T-helper 1 cell treated with Interleukin-12 subunit alpha and Interleukin-12 subunit beta and Interleukin-4 antibody, amounts not matched to agents 30 ng/mL and 1 ng/mL, for 36 hours (primary cell): ENCODE results near the gene KLRC3. TPM values are rescaled to one million over a fixed set of nuclear protein-coding genes. Genes with fewer than 3 reads are reported as not detected.
"Not testable (repeated sequence)": the region's sequence is repeated elsewhere in the genome, so short reads cannot be mapped to it uniquely, and the experiment has no call there.

Experiments
- intact Hi-C: fragments of 100-400 bp; cut with micrococcal nuclease; formaldehyde crosslinking; loops from one replicate; pipeline ENCODE4 v1.15.1; 2024
- total RNA-seq: library from RNA; stranded (reverse); gene quantifications from 2 replicates; pipeline ENCODE4 v1.2.3, GENCODE V29; 2022

The KLRC3 gene
- not detected in 2 replicates for total RNA-seq

- intact Hi-C loops: not testable (repeated sequence)
These were observed at the start of gene KLRC3 for GRCh38 chr12:10420334-10420733. Gene KLRC3 (minus strand): TSS chr12:10420595. CDS start chr12:10420550, 45 bp downstream.

- intact Hi-C loops: no loop called here
These were observed 49.3 kb upstream of the KLRC3 start for GRCh38 chr12:10469701-10470100.

- intact Hi-C loops: no loop called here
These were observed 45.9 kb upstream of the KLRC3 start for GRCh38 chr12:10466311-10466710.

GRCh38 chr12:10457760-10458159 lies 37.4 kb upstream of the KLRC3 start:
- intact Hi-C loops: no loop called here

GRCh38 chr12:10456856-10457255 lies 36.5 kb upstream of the KLRC3 start:
- intact Hi-C loops: no loop called here

- intact Hi-C loops: no loop called here
These were observed 35.4 kb upstream of the KLRC3 start for GRCh38 chr12:10455766-10456165.

- intact Hi-C loops: no loop called here
These were observed 34.1 kb upstream of the KLRC3 start for GRCh38 chr12:10454531-10454930.

GRCh38 chr12:10453156-10453555 lies 32.8 kb upstream of the KLRC3 start, which contains the start of gene KLRC1:
Gene KLRC1 (minus strand): TSS chr12:10453377. CDS start chr12:10451156, 2,221 bp downstream.
- intact Hi-C loops: no loop called here

GRCh38 chr12:10448236-10448635 lies 27.8 kb upstream of the KLRC3 start:
- intact Hi-C loops: no loop called here

GRCh38 chr12:10446052-10446451 lies 25.7 kb upstream of the KLRC3 start:
- intact Hi-C loops: not testable (repeated sequence)

GRCh38 chr12:10441144-10441543 lies 20.7 kb upstream of the KLRC3 start:
- intact Hi-C loops: not testable (repeated sequence)

- intact Hi-C loops: not testable (repeated sequence)
These were observed 19.3 kb upstream of the KLRC3 start for GRCh38 chr12:10439608-10440274.

GRCh38 chr12:10437601-10438000 lies 17.2 kb upstream of the KLRC3 start:
- intact Hi-C loops: not testable (repeated sequence)

- intact Hi-C loops: not testable (repeated sequence)
These were observed 15.4 kb upstream of the KLRC3 start, which contains the start of gene KLRC2 for GRCh38 chr12:10435816-10436215. Gene KLRC2 (minus strand): TSS chr12:10436010. CDS start chr12:10435986, 24 bp downstream.

- intact Hi-C loops: not testable (repeated sequence)
These were observed 10.2 kb upstream of the KLRC3 start for GRCh38 chr12:10430623-10431022.

GRCh38 chr12:10425938-10426337 lies 5.5 kb upstream of the KLRC3 start:
- intact Hi-C loops: not testable (repeated sequence)

- intact Hi-C loops: not testable (repeated sequence)
These were observed 4.0 kb upstream of the KLRC3 start for GRCh38 chr12:10424260-10424899.

- intact Hi-C loops: not testable (repeated sequence)
These were observed 1.8 kb upstream of the KLRC3 start for GRCh38 chr12:10422159-10422558.

GRCh38 chr12:10409392-10409791 lies 11.0 kb downstream of the KLRC3 start, which contains the start of gene KLRC4:
Gene KLRC4 (minus strand): TSS chr12:10409757. CDS start chr12:10409575, 182 bp downstream.
- intact Hi-C loops: no loop called here

- intact Hi-C loops: no loop called here
These were observed 11.6 kb downstream of the KLRC3 start for GRCh38 chr12:10408842-10409241.

GRCh38 chr12:10406725-10407124 lies 13.7 kb downstream of the KLRC3 start:
- intact Hi-C loops: no loop called here

GRCh38 chr12:10405294-10405693 lies 15.1 kb downstream of the KLRC3 start:
- intact Hi-C loops: no loop called here

- intact Hi-C loops: no loop called here
These were observed 15.6 kb downstream of the KLRC3 start for GRCh38 chr12:10404798-10405197.
